Stimulated activated CD4-positive, alpha-beta T cell treated with anti-CD3 and anti-CD28 coated beads, Interleukin-2, amount 100 ng/mL, for 4 hours (primary cell): ENCODE data around the gene NBPF9.
"Not testable (repeated sequence)": the region's sequence is repeated elsewhere in the genome, so short reads cannot be mapped to it uniquely, and the experiment has no call there.

Experiments used
- DNase-seq: peaks from one replicate; pipeline ENCODE4 v3.0.0-alpha.2; 2020; ENCODE audit warnings: low read depth

NBPF9 gene

DNA sequence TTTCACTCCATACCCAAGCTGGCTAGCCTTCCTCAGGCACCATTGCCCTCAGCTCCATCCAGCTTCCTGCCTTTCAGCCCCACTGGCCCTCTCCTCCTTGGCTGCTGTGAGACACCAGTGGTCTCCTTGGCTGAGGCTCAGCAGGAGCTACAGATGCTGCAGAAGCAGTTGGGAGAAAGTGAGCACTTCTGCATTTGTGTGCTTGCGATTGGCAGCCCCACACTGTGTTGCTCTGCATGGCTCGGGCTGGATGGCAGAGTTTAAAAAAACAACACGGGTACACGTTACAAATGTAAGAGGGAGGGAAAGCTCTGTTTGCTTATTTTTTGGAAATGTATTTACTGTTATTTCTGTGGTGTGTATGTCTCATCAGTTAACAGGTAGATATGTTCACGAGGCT lies 90.8 kb downstream of the NBPF9 start:
- not testable (repeated sequence) for DNase-seq

DNA sequence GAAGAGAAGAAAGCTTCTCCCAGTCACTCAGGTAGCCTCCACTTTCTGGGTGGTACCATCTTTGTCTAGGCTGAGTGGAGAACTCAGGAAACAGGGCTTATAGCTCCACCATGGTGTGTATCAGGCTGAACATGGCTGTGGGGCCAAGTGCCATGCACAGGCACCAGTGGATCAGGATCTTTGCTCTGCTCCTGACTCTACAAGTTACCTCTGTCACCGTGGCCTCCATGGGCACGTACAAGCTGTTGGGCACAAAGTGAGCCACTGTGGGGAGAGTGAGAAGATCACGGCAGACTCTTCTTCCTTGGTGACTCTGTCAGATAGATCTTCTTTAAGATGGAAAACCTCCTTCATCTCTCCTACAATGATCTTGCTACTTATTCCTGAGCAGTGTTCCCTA lies 93.6 kb downstream of the NBPF9 start:
- not testable (repeated sequence) for DNase-seq

DNA sequence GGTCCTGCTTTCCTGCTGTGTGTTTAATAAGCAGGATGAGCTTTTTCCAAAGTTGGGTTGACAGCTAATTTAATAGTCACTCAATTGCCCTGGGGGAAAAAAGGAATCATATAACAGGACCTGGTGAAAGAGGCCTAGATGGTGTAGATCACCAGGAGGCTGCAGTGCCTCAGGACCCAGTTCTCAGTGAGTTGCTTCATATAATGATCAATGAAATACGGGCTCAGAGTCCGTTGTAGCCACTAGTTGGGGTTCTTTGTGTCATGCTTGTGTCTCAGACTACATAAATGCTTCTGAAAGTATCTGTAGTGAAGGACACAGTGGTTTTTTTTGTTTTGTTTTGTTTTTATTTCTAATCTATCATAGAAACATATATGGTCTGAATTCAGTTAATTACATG lies 94.6 kb downstream of the NBPF9 start:
- not testable (repeated sequence) for DNase-seq

DNA sequence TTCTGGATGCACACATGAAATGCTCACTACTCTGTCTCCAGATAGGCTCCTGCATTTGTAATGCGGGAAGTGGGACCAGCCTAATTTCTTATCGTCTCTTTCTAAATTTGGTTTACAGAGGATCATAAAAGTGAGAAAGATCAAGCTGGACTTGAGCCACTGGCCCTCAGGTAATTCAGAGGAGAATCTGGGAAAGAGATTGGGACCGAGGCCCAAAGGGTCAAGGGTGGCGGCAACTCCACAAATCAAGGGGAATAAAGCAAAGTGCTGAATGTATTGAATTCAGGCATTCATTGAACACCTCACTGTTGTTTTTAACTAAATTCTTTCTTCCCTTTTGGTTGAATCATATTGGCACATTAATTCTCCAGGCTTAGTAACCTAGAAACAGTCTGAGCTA lies 95.0 kb downstream of the NBPF9 start:
- not testable (repeated sequence) for DNase-seq
